ENCODE data around the gene PCDHGA5.
A peak's percentile ranks its signal among the peaks of the same experiment; 100 is the strongest.
"Not testable (repeated sequence)": the region's sequence is repeated elsewhere in the genome, so short reads cannot be mapped to it uniquely, and the experiment has no call there.

PCDHGA5 gene

DNA sequence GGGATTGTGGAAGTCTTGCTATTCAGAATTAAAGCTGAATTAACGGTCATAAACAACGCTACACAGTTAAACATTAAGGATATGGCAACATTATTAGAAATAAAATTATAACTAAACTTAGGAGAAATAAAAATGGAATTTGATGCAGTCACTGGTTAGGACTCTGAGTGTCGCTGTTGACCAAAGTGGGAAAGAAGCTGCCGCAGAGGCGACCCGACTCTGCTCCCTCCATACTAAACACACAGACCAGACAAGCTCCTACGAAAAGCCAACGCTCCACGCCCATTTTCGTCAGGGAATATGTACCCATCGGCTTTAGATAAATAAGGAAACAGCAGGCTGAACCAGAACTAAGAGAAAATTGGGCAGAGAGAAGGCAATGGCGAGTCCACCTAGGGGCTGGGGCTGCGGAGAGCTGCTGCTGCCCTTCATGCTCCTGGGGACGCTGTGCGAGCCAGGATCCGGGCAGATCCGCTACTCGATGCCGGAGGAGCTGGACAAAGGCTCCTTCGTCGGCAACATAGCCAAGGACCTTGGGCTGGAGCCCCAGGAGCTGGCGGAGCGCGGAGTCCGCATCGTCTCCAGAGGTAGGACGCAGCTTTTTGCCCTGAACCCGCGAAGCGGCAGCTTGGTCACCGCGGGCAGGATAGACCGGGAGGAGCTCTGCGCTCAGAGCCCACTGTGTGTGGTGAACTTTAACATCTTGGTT lies at the start of gene PCDHGA5:
PCDHGA5 (plus strand) TSS at position 211 of the 709 bp plus-strand sequence; CDS start at position 380, 169 bp downstream.
- no peak for DNase-seq

DNA sequence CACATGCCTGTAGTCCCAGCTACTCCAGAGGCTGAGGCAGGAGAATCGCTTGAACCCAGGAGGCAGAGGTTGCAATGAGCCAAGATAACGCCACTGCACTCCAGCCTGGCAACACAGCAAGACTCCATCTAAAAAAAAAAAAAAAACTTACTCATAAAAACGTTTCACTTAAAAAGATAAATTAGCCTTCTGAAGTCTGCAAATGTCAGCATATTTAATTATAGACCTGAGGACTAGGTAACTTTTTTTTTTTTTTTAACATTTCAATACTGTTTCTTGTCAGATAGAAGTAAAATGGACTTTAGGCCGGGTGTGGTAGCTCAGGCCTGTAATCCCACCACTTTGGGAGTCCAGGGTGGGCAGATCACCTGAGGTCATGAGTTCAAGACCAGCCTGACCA lies 47.0 kb upstream of the PCDHGA5 start:
- DNase-seq = not testable (repeated sequence)

DNA sequence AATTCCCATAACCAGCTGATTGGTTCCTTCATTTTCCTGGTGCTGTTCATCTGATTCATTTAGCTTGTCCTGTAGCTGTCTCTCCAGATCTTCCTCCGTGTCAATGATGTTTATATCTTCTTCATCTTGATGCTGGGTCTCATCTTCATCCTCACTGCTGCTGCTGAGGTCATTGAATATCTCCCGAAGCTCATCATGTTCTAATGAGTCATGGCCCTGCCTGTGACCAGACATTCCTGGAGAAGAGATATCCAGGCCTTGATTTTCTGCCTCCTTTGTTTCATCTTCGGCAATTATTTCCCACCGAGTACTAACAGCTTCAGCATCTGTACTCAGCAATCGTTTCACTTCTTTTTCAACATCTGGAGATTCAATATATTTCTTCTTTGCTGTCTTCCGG lies 44.8 kb upstream of the PCDHGA5 start:
- DNase-seq = no peak

DNA sequence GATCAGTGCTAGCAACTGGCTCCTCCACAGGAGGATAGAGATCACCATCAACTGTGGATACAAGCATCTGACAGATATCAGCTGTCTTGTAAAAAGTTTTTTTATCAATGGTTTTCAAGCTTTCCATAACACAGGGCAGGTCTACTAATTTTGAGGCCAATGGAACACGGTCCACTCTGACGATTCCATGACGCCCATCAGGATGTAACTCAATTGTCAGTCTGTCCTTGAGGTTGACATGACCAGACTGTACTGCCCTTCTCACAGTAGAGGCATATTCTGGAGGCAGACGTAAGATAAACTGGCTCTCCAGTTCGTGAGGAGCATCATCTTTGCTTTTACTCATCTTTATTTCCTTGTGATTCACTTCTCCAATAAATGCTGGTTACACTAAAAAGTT lies 44.3 kb upstream of the PCDHGA5 start:
- no peak for DNase-seq

DNA sequence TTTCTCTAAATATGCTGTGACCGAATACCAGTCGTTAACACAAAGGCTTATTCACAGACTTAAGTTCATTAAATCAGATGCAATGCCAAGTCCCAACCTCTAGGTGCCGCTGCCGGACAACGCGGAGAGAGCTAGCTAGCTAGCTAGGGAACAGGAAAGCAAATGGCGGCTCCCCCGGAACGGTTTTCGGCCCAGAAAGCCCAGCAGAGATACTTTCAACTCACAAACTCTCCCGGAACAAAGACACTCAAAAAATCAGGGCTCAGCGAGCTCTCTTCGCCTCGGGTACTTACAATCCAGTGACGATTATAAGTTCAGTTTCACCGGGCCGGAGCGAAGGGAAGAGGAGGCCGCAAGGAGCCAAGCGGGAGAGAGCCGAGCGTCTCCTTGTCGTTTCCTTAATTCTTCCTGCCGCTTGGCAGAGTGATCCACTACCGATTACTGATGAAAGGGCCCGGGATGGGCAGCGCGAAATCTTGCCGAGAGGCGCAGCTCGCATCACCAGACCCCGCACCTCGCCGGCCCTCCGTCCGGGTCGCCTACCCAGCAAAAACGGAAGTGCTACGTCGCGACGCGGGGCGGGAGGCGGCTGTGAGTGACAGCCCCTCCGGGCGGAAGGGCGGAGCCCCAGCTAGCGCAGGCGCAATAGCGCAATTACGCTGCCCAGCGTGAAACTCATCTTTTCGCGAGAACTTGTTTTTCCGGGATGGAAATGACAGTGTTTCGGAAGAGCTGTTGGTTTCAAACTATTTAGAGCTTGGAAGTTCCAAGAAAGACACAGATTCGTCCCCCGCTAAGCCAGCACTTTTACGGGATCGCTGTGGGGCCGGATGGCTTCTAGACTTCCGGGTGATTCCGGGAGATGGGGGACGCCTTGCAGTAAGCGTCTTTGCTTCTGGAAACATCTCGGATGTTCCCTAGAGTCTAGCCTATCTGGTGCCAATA lies 43.5 kb upstream of the PCDHGA5 start, which contains the start of gene TAF7:
TAF7 (minus strand) TSS at position 560 of the 945 bp plus-strand sequence. CDS start 740 bp downstream, outside the sequence.
- DNase-seq = peak; percentile 80

DNA sequence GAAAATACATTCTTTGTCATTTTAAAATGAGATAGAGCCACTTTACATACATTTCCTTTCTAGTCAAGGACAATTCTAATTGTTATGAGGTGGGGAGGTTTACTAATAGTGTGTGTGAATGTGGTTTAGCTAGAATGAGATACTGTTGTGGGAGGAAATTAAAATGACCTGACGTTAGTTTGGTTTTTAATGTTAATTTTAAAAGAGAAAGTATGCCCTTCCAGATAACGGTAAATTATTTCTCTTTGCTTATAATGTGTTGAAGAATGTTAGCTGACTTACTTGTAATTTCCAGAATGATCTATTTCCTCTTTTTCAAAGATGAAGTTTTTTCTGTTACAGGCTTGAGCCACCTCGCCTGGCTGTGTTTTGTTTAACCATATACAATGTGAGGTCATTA lies 41.7 kb upstream of the PCDHGA5 start:
- DNase-seq = no peak

DNA sequence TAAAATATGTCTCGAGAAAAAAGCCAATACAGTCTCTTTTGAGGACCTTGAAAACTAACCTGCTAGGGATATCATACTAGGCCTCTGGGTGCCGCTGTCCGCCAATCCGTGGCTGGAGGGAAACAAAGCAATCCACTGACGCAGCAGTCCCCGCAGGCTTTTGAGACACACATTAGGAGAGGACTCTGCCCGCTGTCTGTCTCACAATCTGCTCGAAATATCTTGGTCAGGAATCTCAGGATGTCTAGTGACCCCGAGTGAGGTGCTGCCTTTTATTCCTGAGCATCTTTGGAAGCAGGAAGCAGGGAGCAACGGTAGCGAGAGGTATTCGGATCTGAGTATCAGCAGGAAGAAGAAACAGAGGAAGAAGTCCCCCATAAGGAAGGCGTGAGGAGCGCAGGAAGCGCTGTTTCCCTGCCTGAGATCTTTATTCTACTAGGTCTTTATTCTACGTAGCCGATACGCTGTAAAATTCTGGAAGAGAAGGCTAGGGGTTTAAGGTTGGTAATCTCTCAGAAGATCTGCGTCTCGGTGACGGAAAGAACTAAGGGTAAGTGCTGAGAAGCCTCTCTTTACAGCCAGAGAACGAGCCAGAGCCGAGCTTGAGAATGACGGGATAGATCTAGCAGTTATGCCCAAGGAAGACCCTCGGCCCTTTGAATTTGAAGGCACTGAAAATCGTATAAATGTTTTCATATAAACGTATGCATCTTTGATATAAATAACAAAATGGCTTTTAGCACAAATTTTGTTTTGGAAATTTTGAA lies 37.7 kb upstream of the PCDHGA5 start:
- no peak for DNase-seq

DNA sequence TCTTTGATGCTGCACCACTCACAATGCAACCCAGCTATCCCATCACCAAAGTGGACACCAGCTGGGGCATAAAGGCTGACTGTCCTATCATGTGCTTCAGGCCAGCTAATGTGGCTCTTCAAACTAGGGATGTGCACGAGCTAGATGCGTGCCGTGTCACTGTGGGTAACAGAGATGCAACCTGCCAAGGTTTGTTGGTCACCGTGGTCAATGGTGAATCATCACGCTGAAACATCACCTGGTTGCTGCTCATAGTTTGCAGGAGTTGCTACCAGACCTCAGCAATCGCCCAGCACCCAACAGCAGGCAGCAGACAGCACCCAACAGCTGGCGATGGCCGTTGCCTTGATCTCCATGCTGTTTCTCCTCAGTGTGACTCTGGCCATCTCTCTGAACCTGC lies 35.7 kb upstream of the PCDHGA5 start:
- no peak for DNase-seq

DNA sequence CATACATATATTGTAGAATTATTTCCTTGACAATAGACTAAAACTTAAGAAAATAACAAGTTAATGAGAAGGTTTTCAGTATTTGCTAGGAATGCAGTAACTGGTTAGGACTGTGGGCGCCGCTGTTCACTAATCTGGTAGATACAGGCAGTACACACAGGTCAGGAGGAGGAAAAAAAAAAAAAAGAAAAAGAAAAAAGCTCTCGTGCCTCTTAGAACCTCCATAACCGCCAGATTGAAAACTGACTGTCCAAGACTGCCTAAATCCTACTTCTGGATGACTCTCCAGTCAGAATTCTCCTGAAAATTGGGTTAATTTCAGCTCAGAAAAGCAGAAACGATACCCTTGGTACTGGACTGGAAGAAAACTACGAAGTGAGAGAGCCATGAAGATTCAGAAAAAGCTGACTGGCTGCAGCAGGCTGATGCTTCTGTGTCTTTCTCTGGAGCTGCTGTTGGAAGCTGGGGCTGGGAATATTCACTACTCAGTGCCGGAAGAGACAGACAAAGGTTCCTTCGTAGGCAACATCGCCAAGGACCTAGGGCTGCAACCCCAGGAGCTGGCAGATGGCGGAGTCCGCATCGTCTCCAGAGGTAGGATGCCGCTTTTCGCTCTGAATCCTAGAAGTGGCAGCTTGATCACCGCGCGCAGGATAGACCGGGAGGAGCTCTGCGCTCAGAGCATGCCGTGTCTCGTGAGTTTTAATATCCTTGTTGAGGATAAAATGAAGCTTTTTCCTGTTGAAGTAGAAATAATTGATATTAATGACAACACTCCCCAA lies 33.5 kb upstream of the PCDHGA5 start, which contains the start of gene PCDHGA1:
PCDHGA1 (plus strand) TSS at position 216 of the 782 bp plus-strand sequence.
- DNase-seq = peak; percentile 41

DNA sequence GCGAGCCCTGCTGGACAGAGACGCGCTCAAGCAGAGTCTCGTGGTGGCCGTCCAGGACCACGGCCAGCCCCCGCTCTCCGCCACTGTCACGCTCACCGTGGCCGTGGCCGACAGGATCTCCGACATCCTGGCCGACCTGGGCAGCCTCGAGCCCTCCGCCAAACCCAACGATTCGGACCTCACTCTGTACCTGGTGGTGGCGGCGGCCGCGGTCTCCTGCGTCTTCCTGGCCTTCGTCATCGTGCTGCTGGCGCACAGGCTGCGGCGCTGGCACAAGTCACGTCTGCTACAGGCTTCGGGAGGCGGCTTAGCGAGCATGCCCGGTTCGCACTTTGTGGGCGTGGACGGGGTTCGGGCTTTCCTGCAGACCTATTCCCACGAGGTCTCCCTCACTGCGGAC lies 31.4 kb upstream of the PCDHGA5 start:
- DNase-seq = not testable (repeated sequence)

DNA sequence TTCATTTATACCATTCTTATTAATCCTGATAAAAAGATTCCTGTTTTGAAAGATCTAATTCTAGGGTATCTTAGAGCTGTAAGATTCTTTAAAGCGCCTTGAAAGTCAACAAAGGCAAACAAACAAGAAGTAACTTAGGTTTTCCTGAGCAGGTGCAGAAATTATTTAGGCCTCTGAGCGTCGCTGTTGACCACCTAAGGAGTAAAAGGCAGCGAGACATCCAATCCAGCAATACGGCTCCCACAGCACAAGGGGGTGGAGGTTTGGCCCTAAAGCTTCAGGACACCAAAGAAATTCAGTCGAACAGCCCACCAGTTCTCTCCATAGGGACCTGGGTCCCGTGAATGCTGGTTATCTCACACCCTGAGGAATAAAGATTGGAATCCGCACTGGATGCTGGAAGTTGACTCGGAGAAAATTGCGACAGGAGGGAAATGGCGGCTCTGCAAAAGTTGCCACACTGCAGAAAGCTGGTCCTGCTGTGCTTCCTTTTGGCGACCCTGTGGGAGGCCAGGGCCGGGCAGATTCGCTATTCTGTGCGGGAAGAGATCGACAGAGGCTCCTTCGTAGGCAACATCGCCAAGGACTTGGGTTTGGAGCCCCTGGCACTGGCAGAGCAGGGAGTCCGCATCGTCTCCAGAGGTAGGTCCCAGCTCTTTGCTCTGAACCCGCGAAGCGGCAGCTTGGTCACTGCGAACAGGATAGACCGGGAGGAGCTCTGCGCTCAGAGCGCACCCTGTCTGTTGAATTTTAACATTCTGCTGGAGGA lies 25.2 kb upstream of the PCDHGA5 start, which contains the start of gene PCDHGA2:
PCDHGA2 (plus strand) TSS at position 223 of the 769 bp plus-strand sequence.
- no peak for DNase-seq

DNA sequence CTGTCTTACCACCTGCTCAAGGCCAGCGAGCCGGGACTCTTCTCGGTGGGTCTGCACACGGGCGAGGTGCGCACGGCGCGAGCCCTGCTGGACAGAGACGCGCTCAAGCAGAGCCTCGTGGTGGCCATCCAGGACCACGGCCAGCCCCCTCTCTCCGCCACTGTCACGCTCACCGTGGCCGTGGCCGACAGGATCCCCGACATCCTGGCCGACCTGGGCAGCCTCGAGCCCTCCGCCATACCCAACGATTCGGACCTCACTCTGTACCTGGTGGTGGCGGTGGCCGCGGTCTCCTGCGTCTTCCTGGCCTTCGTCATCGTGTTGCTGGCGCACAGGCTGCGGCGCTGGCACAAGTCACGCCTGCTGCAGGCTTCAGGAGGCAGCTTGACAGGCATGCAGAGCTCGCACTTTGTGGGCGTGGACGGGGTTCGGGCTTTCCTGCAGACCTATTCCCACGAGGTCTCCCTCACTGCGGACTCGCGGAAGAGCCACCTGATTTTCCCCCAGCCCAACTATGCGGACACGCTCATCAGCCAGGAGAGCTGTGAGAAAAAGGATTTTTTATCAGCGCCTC lies 23.1 kb upstream of the PCDHGA5 start:
- DNase-seq = not testable (repeated sequence)

DNA sequence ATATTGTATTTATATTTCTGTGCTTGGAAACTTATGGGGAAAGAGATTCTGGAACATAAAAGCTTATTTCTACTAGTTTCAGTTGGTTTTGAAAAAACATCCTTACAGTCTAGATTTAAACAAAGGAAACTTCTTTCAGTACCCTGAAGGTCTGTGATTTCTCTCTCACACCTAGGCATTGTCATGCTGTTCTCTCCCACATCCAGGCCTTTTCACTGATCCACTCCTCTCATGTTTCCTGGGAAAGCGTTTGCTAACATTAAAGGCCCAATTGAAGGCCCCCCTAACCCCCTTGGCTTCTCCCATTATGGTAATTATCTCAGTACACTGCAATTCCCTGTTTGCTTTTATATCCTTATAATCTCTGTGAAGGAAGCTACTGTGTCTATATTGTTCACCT lies 21.2 kb upstream of the PCDHGA5 start:
- DNase-seq = no peak

DNA sequence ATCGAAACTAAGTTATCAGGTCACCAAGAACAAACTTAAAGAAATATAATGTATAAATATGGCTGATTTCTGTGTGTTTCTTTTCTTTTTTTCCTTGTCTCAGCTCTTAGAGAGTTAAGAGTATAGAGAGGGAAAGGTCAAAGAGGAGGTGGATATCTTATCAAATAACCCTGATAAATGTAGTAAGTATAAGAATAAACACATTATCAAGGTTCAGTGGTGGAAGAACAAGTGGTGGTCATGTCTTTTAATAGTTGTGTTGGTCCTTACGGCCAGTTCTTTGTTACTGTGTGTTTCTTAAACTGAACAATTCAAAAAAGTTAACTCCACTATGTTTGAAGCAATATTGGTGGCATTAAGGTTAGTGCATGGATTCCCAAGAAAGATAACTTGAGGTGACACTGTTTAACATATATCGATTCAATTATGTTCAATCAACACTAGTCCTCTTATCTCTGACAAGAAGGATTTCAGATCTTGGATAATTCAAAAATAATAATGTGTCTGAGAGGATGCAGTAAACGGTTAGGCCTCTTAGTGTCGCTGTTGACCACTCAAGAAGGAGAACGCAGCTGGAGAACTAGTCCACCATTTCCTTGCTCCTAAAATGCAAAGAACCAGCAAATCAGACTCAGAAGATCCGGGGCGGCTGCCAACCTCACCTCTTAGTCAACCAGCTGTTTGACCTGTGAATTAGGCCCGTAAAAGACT lies 20.6 kb upstream of the PCDHGA5 start, which contains the start of gene PCDHGA3:
PCDHGA3 (plus strand) TSS at position 588 of the 711 bp plus-strand sequence. CDS start 205 bp downstream, outside the sequence.
- no peak for DNase-seq

DNA sequence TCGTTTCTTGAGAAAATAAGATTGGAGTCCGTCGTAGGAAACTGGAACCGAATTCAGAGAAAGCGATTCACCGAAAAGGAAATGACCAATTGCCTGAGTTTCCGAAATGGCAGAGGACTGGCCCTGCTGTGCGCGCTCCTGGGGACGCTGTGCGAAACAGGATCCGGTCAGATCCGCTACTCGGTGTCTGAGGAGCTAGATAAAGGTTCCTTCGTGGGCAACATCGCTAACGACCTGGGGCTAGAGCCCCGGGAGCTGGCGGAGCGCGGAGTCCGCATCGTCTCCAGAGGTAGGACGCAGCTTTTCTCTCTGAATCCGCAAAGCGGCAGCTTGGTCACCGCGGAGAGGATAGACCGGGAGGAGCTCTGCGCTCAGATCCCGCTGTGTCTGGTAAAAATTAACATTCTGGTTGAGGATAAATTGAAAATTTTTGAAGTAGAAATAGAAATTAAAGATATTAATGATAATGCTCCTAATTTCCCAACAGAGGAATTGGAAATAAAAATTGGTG lies 20.0 kb upstream of the PCDHGA5 start:
- DNase-seq = no peak

DNA sequence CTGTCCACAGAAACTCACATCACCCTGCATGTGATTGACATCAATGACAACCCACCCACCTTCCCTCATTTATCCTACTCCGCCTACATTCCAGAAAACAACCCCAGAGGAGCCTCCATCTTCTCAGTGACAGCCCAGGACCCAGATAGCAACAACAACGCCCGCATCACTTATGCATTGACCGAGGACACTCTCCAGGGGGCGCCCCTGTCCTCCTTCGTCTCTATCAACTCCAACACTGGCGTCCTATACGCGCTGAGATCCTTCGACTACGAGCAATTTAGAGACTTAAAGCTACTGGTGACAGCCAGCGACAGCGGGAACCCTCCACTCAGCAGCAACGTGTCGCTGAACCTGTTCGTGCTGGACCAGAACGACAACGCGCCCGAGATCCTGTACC lies 18.6 kb upstream of the PCDHGA5 start:
- DNase-seq = no peak

DNA sequence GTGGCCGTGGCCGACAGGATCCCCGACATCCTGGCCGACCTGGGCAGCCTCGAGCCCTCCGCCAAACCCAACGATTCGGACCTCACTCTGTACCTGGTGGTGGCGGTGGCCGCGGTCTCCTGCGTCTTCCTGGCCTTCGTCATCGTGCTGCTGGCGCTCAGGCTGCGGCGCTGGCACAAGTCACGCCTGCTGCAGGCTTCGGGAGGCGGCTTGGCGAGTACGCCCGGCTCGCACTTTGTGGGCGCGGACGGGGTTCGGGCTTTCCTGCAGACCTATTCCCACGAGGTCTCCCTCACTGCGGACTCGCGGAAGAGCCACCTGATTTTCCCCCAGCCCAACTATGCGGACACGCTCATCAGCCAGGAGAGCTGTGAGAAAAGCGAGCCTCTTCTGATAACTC lies 17.9 kb upstream of the PCDHGA5 start:
- not testable (repeated sequence) for DNase-seq

DNA sequence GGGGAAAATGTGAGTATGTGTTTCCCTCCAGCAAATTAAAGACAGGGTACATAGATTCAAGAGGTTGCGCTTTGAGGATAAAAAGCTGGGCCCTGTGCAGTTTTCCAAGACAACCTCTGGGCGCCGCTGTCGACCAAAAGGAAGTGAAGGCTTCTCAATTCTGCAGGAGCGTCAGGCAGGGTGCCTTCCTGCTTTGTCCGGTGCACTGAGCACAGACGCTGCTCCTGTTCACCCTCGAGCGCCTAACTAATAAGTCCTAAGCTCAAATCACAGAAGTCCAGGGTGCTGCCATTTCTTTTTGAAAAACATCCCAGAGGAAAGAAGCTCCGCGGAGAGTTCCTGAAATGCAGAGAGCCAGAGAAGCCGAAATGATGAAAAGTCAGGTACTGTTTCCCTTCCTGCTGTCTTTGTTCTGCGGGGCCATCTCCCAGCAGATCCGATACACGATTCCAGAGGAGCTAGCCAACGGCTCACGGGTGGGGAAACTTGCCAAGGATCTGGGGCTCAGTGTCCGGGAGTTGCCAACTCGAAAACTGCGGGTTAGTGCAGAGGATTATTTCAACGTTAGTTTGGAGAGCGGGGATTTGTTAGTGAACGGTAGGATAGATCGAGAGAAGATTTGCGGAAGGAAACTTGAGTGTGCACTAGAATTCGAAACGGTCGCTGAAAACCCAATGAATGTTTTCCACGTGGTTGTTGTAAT lies 13.9 kb upstream of the PCDHGA5 start, which contains the start of gene PCDHGB1:
PCDHGB1 (plus strand) TSS at position 183 of the 703 bp plus-strand sequence; CDS start at position 345, 162 bp downstream.
- peak; percentile 42 for DNase-seq

DNA sequence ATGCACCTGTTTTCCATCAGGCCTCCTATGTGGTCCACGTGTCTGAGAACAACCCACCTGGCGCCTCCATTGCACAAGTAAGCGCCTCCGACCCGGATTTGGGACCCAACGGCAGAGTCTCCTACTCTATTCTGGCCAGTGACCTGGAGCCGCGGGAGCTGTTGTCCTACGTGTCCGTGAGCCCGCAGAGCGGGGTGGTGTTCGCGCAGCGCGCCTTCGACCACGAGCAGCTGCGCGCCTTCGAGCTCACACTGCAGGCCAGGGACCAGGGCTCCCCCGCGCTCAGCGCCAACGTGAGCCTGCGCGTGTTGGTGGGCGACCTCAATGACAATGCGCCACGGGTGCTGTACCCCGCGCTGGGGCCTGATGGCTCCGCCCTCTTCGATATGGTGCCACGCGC lies 12.4 kb upstream of the PCDHGA5 start:
- DNase-seq = no peak

Data from DMS 273 treated with DMSO at 0.1 percent for 48 hours (cell line).